DND-41 (cell line): ENCODE data around the gene UAP1L1.

Source experiments
- EZH2 ChIP-seq: IDR thresholded peaks from 3 replicates; pipeline ENCODE4 v1.6.1; 2012; ENCODE audit warnings: borderline replicate concordance, low read depth, mild to moderate bottlenecking, moderate library complexity, low read length, inconsistent platforms; ENCODE audit not compliant: severe bottlenecking
- TF ChIP-seq, protein P1 (sequence below): IDR thresholded peaks from 2 replicates; pipeline ENCODE4 v1.5.1; 2012; ENCODE audit warnings: borderline replicate concordance, low read length, moderate library complexity, mild to moderate bottlenecking; ENCODE audit not compliant: poor library complexity, severe bottlenecking; ENCODE audit errors: extremely low read depth

GRCh38 chr9:137042751-137043727 lies 34.3 kb upstream of the UAP1L1 start:
- TF ChIP-seq EZH2, result no peak
- TF ChIP-seq, protein P1, sequence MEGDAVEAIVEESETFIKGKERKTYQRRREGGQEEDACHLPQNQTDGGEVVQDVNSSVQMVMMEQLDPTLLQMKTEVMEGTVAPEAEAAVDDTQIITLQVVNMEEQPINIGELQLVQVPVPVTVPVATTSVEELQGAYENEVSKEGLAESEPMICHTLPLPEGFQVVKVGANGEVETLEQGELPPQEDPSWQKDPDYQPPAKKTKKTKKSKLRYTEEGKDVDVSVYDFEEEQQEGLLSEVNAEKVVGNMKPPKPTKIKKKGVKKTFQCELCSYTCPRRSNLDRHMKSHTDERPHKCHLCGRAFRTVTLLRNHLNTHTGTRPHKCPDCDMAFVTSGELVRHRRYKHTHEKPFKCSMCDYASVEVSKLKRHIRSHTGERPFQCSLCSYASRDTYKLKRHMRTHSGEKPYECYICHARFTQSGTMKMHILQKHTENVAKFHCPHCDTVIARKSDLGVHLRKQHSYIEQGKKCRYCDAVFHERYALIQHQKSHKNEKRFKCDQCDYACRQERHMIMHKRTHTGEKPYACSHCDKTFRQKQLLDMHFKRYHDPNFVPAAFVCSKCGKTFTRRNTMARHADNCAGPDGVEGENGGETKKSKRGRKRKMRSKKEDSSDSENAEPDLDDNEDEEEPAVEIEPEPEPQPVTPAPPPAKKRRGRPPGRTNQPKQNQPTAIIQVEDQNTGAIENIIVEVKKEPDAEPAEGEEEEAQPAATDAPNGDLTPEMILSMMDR, result no peak
